CD4-positive, alpha-beta T cell treated with Interleukin-15 for 4 hours (primary cell): ENCODE measurements around the gene KLF11.
A peak's percentile ranks its signal among the peaks of the same experiment; 100 is the strongest.

Experiments
- DNase-seq: peaks from one replicate; pipeline ENCODE4 v3.0.0-alpha.2; 2020; ENCODE audit warnings: low spot score

KLF11 gene

DNA sequence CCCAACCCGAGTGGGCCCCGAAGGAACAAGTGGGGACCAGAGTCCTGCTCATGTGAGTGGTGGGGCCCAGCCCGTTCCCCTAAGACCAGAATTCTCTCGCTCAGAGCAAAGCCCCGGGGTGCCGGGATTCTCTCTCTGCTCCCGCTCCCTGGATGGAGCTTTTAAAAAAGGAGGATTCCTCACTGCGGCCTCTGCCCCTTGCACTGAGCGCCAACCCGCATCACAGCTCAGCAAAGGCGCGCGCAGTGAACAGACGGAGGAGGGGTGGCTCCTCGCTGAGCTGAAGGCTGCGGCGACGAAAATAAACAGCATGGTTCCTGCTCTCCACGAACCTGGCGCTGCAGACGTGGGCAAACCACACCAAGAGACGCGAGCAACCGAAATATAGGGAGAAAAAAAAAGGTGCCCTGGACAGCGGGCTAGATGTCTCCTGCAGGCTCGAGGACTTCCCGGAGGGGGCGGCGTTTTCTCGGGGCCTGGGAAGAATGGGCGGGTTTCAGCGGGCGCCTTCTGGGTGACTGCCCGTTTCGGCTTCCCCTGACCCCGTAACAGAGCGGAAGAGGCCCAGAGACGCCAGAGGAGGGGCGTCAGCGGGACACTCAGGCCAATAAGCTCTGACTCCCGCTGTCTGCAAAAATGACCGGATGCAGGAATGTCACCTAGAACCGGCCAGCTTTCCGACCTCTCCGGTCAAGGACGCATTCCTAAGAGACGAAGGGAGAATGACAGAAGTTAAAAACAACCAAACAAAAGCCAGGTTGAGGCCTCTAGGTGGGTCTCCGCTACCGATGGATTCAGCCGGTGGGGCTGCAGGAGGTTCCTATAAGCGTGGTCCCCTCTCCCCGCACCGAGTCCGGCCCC, 819 bp upstream of the KLF11 start:
- no peak for DNase-seq

DNA sequence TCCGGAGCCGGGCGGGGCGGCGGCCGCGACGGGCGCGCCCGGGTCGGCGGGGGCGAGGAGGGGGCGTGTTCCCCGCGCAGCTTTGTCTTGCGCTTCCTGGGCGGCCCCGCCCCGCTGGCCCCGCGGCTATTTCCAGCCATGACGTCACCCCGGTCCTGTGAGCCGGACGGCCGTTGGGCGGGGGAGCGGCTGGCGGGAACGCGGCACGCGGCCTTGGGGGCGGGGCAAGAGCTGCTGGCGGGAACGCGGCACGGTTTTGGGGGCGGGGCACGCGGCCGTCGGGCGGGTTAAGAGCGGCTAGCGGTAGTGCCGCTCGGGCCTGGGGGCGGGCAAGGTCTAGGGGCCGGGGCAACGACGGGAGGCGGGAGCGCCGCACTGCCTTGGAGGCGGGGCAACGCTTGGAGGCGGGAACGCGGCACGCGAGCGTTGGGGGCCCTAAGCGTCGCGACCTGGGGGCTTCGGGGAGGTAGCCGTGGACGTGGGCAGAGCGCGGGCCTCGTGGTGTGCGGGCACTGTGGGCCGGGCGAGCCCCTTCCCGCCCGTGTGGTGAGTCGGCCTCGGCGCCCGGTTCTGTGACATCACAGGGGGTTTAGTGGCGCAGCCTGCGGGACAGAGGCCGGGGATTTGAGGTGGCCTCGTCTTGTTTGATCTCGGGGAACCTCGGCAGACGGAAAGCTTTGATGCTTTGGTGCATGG, 704 bp downstream of the KLF11 start:
- DNase-seq = peak; percentile 97

- no peak for DNase-seq
Measured at GRCh38 chr2:10045561-10046355, 2.4 kb downstream of the KLF11 start.

DNA sequence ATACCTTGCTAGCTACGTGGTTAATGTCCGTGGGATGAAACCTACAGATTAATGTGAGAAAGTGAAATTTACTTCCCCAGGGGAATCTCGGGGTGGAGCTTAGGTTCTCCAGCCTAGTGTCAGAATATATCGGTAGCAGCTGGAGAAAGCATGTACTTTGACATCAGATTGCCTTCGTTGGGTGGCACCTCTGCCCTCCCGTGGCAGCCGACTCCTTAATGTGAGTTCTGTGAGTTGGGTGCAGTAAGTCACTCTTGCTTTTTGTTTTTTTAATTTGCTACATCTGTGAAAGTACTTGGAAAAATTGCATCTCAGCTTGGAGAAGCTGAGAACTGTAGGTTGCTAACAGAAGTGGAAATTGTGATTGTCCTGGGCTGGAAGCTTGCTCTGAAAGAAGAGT, 3.6 kb downstream of the KLF11 start:
- DNase-seq = no peak

DNA sequence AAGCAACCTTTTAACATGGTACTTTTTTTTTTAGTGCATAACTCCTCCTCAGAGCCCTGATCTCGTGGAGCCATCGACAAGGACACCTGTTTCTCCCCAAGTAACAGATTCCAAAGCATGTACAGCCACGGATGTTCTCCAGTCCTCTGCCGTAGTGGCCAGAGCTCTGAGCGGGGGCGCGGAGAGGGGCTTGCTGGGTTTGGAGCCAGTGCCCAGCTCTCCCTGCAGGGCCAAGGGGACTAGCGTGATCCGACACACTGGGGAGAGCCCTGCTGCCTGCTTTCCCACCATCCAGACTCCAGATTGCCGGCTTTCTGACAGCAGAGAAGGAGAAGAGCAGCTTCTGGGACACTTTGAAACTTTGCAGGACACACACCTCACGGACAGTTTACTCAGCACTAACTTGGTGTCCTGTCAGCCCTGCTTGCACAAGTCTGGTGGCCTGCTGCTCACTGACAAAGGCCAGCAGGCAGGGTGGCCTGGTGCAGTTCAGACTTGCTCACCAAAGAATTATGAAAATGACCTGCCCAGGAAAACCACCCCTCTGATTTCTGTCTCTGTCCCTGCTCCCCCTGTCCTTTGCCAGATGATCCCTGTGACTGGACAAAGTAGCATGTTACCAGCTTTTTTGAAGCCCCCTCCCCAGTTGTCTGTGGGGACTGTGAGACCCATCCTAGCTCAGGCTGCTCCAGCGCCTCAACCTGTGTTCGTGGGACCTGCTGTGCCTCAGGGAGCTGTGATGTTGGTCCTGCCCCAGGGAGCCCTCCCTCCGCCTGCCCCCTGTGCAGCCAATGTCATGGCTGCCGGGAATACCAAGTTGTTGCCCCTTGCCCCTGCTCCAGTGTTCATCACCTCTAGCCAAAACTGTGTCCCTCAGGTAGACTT, 4.5 kb downstream of the KLF11 start:
- no peak for DNase-seq

DNA sequence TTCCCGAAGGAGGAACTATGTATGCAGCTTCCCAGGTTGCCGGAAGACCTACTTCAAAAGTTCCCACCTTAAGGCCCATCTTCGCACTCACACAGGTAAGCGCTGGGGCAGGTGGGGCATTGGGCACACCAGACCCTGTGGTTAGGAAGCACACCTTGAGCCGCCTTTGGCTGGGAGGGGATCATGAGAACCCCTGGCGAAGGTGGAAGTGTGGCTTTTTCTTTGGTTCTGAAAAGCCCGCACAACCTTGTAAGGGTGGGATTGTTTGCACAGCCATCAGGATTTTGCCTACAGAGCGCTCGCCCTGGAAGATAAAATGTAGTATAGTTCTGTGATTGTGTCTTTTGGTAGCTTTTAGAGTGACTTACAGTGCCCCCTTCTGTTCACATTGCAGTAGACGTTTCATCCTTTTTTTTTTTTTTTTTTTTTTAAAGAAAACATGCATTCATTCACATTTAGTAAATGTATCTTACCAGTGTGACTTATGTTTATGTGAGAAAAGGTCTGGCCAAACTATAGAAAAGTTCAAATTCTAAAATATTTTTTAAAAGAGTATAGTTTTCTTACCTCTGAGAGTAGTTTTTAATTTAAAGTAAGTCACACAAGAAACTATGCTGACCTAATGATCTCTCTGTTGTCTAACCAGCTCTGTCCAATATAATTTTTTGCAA, 5.3 kb downstream of the KLF11 start:
- peak; percentile 58 for DNase-seq

- DNase-seq = no peak
Measured at GRCh38 chr2:10052216-10052615, 8.9 kb downstream of the KLF11 start.

DNA sequence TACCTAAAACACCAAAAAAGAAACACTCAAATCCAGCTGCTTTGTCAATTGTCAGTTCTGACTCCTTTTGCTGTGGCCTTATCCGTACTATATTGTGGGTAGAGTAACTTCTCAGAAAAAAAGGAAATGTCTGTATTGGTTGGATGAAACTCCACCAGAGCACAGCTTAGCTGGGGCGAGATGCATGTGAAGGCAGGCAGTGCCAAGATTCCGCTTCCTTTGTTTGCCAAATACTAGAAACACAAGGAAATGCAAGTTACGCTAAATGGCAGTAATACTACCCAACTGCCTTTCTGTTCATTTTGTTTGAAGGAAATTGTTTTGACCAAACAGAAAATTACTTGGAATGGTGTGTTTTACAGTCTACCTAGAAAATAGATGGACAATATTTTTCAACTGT, 10.0 kb downstream of the KLF11 start:
- DNase-seq = no peak

DNA sequence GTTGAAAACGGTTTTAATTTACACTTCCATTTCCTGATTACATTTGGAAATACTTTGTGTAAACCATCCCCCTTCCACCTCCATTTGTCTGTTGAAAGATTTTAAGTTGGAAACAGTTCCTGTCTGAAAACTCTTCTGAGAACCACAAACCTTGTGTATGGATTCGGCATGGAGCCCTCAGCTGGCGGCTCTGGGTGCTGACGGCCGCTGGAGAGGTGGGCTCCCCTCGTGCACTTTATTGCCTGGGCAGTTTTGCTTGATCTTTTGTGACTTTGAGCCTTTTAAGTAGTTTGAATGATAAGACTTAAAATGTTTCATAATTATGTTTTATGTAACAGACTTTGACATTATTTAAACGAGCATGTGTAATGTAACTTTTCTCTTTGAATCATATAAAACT, 11.1 kb downstream of the KLF11 start:
- no peak for DNase-seq

DNA sequence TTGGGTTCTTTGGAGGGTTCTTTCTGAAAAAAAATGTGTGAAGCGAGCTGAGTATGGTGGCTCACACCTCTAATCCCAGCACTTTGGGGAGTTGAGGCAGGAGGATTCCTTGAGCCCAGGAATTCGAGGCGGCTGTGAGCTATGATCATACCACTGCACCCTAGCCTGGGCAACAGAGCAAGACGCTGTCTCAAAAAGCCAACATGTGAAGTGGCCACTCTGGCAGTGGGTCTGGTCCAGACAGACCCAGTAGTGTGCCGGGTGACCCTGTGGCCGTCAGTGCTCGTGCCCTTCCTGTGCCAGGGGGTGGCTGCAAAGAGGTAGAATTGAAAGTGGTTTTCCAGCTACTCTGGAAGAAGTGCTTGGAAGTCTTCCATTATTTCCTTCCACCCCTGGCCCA, 11.6 kb downstream of the KLF11 start:
- DNase-seq = no peak

GRCh38 chr2:10056439-10056838, 13.1 kb downstream of the KLF11 start:
- DNase-seq = no peak

DNA sequence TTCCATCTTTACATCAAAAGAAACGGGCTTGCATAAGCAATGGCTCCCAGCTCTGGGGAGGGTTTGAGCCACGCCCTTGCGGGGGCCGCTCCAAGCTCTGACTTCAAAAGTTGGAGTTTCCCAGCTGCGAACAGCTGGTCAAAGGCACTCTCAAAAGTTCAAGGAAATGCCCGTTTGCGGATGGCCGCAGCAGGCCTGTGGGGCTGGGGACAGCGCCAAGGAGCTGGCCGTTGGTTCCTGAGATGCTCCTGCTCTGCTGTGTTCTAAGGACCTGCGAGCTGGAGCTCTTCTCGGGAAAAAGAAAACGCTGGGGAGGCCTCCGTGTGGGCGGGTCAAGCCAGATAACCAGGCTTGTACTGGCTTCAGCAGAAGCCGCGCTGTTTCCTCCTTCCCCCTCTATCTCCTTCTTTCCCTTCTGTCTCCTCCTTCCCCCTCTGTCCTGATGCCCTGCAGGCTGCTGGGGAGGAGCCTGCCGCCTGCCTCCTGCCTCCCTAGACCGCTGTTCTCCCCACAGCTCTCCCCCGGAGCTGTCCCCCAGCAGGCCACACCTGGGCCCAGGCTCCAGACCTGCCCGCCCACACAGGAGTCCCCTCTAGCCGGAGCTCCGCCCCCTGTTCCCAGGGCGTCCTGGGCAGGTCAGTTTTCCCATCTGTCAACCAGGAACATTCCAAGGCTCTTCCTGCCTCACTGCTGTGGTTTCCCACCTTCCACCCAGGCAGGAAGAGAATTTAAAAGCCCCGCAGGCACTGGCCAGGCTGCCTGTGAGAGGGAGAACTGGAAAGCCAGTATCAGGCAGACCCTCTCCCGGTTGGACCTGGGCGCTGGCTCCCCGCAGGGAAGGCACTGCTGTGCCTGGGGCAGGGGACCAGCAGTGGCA, 14.1 kb downstream of the KLF11 start:
- DNase-seq = no peak

DNA sequence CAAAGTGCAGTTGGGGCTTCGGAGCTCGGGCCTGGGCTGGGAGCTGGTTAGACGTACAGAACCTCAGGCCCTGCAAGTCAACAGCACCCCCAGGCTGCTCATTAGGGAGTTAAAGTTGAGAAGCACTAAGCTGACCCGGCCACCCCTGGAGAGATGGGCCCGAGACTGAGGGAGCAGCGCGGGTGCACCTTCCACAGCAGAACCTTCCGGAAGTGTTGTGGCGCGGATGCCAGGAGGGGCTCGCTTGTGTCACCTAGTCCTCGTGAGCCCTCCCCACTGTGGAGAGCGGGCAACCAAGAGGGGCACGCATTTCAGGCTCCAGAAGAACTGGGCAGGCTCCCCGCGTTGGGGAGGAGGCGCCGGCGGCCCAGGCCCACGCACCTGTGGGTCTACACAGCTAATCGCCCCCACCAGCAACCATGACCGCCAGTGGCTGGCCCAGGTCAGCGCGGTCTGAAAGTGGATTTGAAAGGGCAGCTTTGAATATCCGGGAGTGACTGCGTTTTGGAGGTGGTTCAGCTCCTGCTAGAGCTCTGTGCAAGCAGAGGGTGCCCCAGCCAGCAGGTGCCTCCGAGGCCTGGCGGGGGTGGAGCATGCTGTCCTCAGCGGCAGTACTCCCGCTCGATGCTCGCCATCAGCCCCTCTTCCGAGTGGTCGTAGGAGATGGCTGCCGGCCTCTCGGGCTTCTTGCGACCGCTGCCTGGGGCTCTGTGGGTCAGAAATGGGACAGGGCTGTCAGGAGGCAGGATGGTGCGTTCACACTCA, 15.1 kb downstream of the KLF11 start:
- no peak for DNase-seq

GRCh38 chr2:10059016-10059351, 15.6 kb downstream of the KLF11 start:
- DNase-seq = no peak

DNA sequence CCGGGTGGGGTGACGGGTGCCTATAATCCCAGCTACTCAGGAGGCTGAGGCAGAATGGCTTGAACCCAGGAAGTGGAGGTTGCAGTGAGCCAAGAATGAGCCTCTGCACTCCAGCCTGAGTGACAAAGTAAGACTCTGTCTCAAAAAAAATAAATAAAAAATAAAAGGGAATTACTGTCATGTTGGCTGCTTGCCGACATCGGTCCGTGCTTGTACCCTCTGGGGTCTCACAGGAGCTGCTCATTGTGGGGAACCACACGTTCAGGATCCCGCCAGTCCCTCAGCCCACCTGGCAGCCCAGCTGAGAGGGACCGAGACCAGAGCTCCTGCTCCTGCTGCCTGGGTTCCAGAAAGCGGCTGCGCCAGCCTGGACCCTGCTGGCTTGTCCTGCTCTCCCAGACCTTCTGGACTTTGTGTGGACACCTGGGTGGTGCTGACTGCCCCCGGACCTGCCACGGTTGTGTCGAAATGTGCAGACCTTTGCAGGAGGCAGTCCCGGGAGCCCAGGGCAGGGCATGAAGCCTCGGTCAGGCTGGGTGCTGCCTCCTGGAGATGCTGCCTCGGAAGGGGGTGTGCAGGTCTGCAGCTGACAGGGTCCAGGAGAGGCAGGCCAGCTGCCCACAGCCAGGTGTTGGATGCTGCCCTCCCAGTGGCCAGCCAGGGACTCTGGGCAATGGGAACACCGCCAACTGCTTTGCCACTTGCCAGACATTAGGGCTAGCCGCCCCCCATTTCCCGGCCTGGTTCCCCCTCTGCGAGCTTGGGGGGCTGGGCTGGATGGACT, 16.4 kb downstream of the KLF11 start:
- DNase-seq = no peak

DNA sequence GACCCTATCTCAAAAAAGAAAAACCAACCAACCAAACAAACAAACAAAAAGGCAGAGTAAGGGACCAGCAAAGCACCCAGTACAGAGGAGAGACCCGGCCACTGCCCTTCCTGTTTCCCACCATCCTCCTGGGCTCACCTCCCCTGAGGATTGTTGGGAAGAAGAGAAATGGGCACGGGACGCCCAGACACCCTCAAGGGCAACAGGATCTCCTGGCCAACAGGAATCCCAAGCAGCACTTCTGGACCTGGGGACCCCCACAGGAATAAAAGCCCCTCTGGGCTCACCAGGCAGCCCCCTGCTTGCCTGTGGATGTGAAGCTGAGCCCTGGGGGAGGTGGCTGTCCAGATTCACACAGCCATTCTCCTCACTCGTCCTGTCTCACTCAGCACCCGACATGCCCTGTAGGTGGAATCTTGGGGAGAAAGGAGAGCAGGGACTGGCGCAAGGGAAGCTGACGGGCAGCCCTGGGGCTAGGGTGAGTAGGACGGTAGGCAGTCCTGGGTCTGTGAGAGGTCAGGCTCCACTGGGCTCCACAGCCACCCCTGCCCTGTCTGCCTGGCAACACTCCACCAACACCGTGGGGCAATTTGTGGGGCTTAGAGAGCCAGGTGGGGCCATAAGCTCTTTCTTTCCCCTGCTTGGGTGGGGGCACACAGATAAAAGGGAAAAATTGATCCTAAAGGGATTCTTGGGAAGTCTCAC, 18.0 kb downstream of the KLF11 start:
- DNase-seq = no peak

- DNase-seq = no peak
Measured at GRCh38 chr2:10062931-10063365, 19.6 kb downstream of the KLF11 start.

GRCh38 chr2:10063566-10063965, 20.2 kb downstream of the KLF11 start:
- DNase-seq = no peak
